Hepatocyte (in vitro differentiated cells): ENCODE results near the gene UGT1A4.

Experiments used
- EZH2phosphoT487 ChIP-seq: fragments of 200-600 bp; sonication (generic); IDR thresholded peaks from one replicate; pipeline ENCODE4 v1.6.1; 2018; ENCODE audit warnings: antibody characterized with exemption, mild to moderate bottlenecking, low read depth, moderate library complexity; ENCODE audit not compliant: unreplicated experiment, severe bottlenecking
- TF ChIP-seq, protein P1 (sequence below): fragments of 200-600 bp; sonication (generic); IDR thresholded peaks from 2 replicates; pipeline ENCODE4 v1.5.1; 2016; ENCODE audit warnings: antibody characterized with exemption, mild to moderate bottlenecking; ENCODE audit not compliant: poor library complexity

- TF ChIP-seq, protein P1, sequence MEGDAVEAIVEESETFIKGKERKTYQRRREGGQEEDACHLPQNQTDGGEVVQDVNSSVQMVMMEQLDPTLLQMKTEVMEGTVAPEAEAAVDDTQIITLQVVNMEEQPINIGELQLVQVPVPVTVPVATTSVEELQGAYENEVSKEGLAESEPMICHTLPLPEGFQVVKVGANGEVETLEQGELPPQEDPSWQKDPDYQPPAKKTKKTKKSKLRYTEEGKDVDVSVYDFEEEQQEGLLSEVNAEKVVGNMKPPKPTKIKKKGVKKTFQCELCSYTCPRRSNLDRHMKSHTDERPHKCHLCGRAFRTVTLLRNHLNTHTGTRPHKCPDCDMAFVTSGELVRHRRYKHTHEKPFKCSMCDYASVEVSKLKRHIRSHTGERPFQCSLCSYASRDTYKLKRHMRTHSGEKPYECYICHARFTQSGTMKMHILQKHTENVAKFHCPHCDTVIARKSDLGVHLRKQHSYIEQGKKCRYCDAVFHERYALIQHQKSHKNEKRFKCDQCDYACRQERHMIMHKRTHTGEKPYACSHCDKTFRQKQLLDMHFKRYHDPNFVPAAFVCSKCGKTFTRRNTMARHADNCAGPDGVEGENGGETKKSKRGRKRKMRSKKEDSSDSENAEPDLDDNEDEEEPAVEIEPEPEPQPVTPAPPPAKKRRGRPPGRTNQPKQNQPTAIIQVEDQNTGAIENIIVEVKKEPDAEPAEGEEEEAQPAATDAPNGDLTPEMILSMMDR: no peak
- TF ChIP-seq EZH2phosphoT487: no peak
These were observed 19.8 kb upstream of the UGT1A4 start for GRCh38 chr2:233698740-233699139.
